ENCODE results near the gene EIF4E1B. TPM values are rescaled to one million over a fixed set of nuclear protein-coding genes. Genes with fewer than 3 reads are reported as not detected.

Gene EIF4E1B
- total RNA-seq, 1 donor from 2014 or later: not detected

DNA sequence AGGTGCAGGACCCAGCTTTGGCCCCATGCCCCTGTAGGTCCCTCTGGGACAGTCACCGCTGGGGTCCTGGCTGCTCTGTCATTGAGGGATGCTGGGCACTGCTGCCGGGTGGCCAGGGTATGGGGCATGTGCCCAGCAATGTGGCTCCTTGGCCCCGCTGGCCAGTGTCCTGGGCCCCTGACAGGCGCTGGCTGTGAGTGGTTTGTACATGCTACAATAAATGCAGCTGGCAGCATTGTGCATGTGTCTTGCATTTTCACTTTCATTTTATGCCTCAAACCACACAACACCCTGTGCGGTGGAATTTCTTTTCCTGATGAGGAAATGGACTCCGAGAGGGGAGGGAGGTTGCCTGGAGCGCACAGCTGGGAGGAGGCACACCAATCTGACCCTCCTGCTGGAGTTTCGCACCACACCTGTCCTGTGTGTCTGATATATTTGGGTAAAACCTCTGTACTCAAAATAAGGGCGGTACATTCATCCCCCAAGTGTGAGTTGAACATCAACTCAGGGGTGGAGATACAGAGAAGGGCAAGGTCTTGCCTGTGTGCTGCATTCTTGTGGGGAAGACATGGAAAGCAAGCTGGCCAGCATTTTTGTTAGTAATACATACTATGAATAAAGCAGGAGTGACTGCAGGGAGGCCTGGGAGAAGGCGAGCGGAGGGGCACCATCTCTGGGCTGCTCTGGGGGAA, 28.5 kb downstream of the EIF4E1B start:
- Mint-ChIP-seq H3K27ac (no peak overlapping the region), H3K4me1 (ENCODE audit: low read depth) (peaks cover 32% of the 10 kb centered on the region), H3K36me3 (ENCODE audit: low read depth) (peaks cover 9% of the 10 kb centered on the region), H3K4me3 (peak overlapping the region; percentile 24), H3K9me3 (no peaks in the 10 kb centered on the region), H3K27me3 (ENCODE audit: insufficient read depth) (peaks cover 3% of the 10 kb centered on the region)
- DNase-seq (ENCODE audit: low spot score): peak; percentile 36
- intact Hi-C loops (cut with micrococcal nuclease): loop anchor here (1.0 to 2.0 kb wide), 3 partner anchors 300 to 453 kb away; partner anchors contain the start of gene ZNF346

GRCh38 chr5:176659512-176659839, 29.0 kb downstream of the EIF4E1B start:
- peaks cover 8% of the 10 kb centered on the region for H3K27me3 Mint-ChIP-seq (ENCODE audit: insufficient read depth)
- H3K4me3 Mint-ChIP-seq: no peak overlapping the region
- peaks cover 9% of the 10 kb centered on the region for H3K36me3 Mint-ChIP-seq (ENCODE audit: low read depth)
- no peak for DNase-seq (ENCODE audit: low spot score)
- intact Hi-C loops (cut with micrococcal nuclease): loop anchor here (2.0 kb wide), 2 partner anchors 299 to 363 kb away; partner anchors contain the start of gene ZNF346
- peaks cover 32% of the 10 kb centered on the region for H3K4me1 Mint-ChIP-seq (ENCODE audit: low read depth)
- H3K9me3 Mint-ChIP-seq: no peaks in the 10 kb centered on the region
- no peak overlapping the region for H3K27ac Mint-ChIP-seq

DNA sequence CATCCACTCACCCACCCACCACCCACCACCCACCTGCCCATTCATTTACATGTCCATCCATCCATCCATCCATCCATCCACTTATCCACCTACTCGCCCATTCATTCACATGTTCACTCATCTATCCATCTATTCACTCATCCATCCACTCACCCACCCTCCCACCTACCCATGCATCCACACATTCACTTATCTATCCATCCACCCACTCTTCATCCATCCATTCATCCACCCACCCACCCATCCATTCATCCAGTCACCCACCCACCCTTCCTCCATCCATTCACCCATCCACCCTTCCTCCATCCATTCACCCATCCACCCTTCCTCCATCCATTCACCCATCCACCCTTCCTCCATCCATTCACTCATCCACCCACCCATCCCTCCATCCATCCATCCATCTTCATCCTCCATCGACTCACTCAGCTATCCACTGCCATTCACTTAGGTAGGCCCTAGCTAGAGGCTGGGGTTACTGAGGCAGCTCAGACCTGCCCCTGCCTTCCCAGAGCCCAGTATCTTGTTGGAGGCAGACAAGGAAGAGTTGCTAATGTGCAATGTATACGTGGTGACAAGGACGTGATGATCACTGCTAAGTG, 29.5 kb downstream of the EIF4E1B start:
- H3K4me1 Mint-ChIP-seq (ENCODE audit: low read depth): peaks cover 32% of the 10 kb centered on the region
- H3K36me3 Mint-ChIP-seq (ENCODE audit: low read depth): peaks cover 9% of the 10 kb centered on the region
- H3K27me3 Mint-ChIP-seq (ENCODE audit: insufficient read depth): peaks cover 8% of the 10 kb centered on the region
- no peak for DNase-seq (ENCODE audit: low spot score)
- H3K27ac Mint-ChIP-seq: no peak overlapping the region
- intact Hi-C loops (cut with micrococcal nuclease): loop anchor here (2.0 to 5.0 kb wide), 3 partner anchors 82 to 363 kb away; partner anchors contain the start of gene ZNF346
- no peak overlapping the region for H3K4me3 Mint-ChIP-seq
- H3K9me3 Mint-ChIP-seq: no peaks in the 10 kb centered on the region

GRCh38 chr5:176660530-176660859, 30.0 kb downstream of the EIF4E1B start:
- intact Hi-C loops (cut with micrococcal nuclease): loop anchor here (5.0 kb wide), 1 partner anchor 82 kb away; no protein-coding TSS in a partner anchor
- peaks cover 6% of the 10 kb centered on the region for H3K36me3 Mint-ChIP-seq (ENCODE audit: low read depth)
- no peak overlapping the region for H3K4me3 Mint-ChIP-seq
- peaks cover 10% of the 10 kb centered on the region for H3K27me3 Mint-ChIP-seq (ENCODE audit: insufficient read depth)
- peaks cover 32% of the 10 kb centered on the region for H3K4me1 Mint-ChIP-seq (ENCODE audit: low read depth)
- H3K27ac Mint-ChIP-seq: no peak overlapping the region
- H3K9me3 Mint-ChIP-seq: no peaks in the 10 kb centered on the region
- no peak for DNase-seq (ENCODE audit: low spot score)

DNA sequence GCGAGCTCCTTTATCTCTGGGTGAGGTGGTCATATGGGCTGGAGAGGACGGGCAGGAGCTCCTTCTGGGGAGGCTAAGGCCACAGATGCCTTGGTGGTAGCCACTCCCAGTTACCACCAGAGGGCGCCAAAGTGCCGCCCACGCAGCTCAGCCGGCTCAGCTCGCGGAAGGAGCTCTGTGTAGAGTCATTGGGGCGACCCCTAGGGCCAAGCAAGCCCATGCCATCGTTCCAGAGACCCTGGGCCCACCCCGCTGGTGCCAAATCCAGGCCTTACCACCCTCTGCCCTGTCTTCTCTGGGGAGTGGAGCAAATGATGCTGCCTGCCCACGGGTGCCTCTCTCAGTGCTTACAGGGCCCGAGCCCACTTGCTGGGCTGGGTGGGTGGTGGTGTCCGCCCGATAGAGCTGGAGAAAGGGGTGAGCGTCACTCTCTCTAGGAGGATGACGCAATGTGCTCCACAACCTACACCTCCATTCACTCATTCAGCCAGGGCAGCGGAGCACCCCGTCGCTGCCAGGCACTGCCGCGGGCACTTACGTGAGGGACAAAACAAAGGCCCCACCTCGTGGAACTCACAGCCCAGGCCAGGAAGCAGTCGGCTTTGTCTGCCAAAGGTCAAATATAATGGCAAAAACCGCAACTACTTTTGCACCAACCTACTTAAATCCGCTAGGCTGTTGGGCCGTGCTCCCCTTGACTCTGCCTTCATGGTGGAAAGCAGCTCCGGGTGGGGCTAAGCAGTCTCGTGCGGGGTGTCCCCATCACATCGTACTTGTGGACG, 30.6 kb downstream of the EIF4E1B start:
- DNase-seq (ENCODE audit: low spot score): peak; percentile 67
- peaks cover 32% of the 10 kb centered on the region for H3K4me1 Mint-ChIP-seq (ENCODE audit: low read depth)
- H3K36me3 Mint-ChIP-seq (ENCODE audit: low read depth): peaks cover 6% of the 10 kb centered on the region
- H3K9me3 Mint-ChIP-seq: no peaks in the 10 kb centered on the region
- intact Hi-C loops (cut with micrococcal nuclease): loop anchor here (1.0 to 5.0 kb wide), 2 partner anchors 81 to 156 kb away; no protein-coding TSS in a partner anchor
- H3K27me3 Mint-ChIP-seq (ENCODE audit: insufficient read depth): peaks cover 12% of the 10 kb centered on the region
- no peak overlapping the region for H3K27ac Mint-ChIP-seq
- no peak overlapping the region for H3K4me3 Mint-ChIP-seq

DNA sequence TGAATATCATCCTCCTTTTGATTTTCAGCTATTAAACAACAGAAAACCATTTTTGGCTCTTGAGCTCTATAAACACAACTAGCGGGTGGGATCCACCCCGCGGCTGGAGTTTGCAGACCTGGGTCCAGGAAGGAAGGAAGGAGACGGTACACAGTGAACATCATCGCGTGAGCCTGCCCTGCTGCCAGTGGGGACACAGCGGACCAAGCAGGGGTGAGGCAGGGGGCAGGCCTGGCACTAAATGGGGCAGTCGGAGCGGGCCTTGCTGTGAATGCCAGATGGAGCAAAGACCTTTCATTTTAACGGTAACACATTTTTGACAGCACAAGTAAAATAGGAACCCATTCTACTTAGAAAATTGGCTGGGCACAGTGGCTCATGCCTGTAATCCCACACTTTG, 31.2 kb downstream of the EIF4E1B start:
- Mint-ChIP-seq H3K27ac (no peak overlapping the region), H3K36me3 (ENCODE audit: low read depth) (peaks cover 3% of the 10 kb centered on the region), H3K27me3 (ENCODE audit: insufficient read depth) (peaks cover 12% of the 10 kb centered on the region), H3K4me3 (no peak overlapping the region), H3K9me3 (no peaks in the 10 kb centered on the region), H3K4me1 (ENCODE audit: low read depth) (peaks cover 32% of the 10 kb centered on the region)
- intact Hi-C loops (cut with micrococcal nuclease): loop anchor here (1.0 to 5.0 kb wide), 2 partner anchors 81 to 156 kb away; no protein-coding TSS in a partner anchor
- no peak for DNase-seq (ENCODE audit: low spot score)

DNA sequence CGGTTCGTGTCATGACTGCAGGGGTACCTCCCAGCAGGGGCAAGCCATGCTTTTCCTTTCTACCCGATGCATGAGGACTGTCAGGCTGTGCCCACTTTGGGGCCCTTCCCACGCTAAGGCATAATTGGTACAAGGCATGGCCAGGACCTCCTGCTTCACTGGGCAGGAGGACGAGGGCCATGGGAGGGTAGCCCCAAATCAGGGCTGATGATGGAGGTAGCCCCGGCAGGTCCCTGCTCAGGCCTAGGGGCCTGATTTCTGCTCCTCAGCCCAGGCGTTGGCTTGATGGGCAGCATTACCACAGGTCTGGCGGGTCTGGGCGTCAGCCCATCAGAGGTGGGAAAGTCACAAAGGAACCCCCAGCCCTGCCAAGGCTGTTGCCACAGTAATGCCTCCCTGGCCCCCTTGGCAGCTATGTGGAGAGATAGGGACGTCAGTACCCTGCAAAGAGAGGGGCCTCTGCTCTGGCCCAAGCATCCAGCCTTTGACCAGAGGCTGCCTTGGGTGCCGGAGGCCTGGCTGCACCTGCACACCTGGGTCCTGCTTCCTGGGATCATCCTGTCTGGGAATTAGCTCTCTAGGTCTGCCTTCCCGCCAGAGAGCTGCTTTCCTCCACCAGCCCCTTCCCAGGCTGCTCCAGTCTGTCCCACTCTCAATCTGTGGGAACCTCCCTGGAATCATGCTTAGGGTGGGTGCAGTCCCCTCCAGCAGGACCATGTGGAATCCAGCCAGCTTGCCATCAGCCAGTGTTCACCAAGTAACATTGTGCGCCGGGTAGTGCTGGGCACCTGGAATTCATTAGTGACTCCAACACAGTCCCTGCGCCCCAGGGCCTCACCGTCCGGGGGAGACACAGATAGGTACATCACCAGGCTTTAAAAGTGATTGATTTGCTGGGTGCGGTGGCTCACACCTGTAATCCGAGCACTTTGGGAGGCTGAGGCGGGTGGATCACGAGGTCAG, 32.2 kb downstream of the EIF4E1B start:
- Mint-ChIP-seq H3K4me3 (no peak overlapping the region), H3K9me3 (no peaks in the 10 kb centered on the region), H3K4me1 (ENCODE audit: low read depth) (peaks cover 31% of the 10 kb centered on the region), H3K27me3 (ENCODE audit: insufficient read depth) (peaks cover 16% of the 10 kb centered on the region), H3K36me3 (ENCODE audit: low read depth) (peaks cover 3% of the 10 kb centered on the region), H3K27ac (no peak overlapping the region)
- no peak for DNase-seq (ENCODE audit: low spot score)
- intact Hi-C loops (cut with micrococcal nuclease): loop anchor here (5.0 kb wide), 1 partner anchor 80 kb away; no protein-coding TSS in a partner anchor

GRCh38 chr5:176663566-176663965, 33.1 kb downstream of the EIF4E1B start:
- no peak for DNase-seq (ENCODE audit: low spot score)
- Mint-ChIP-seq H3K27me3 (ENCODE audit: insufficient read depth) (peaks cover 16% of the 10 kb centered on the region), H3K36me3 (ENCODE audit: low read depth) (no peaks in the 10 kb centered on the region), H3K4me1 (ENCODE audit: low read depth) (peaks cover 22% of the 10 kb centered on the region), H3K27ac (no peak overlapping the region), H3K9me3 (no peaks in the 10 kb centered on the region), H3K4me3 (no peak overlapping the region)
- intact Hi-C loops (cut with micrococcal nuclease): loop anchor here (5.0 kb wide), 1 partner anchor 79 kb away; no protein-coding TSS in a partner anchor

DNA sequence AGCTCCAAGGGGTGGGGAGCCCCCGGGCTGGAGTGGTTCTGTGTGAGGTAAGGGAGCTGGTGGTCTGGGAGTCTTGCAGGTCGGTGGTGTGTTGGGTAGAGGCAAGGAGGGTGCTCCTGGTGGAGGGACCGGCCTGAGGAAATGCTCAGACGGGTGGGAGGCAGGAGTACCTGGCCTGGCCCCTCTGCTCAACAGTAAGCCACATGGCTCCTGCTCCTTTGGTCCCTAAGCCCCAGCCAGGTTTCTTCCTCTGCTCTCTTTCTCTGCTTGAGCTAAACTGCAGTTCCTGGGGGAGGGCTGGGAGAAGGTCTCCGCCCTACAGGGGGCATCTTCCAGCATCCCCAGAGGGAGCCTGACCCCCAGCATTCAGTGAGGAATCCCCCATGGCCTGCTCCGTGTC, 34.0 kb downstream of the EIF4E1B start:
- Mint-ChIP-seq H3K4me3 (no peak overlapping the region), H3K27me3 (ENCODE audit: insufficient read depth) (peaks cover 22% of the 10 kb centered on the region), H3K36me3 (ENCODE audit: low read depth) (no peaks in the 10 kb centered on the region), H3K9me3 (no peaks in the 10 kb centered on the region), H3K27ac (no peak overlapping the region), H3K4me1 (ENCODE audit: low read depth) (peaks cover 15% of the 10 kb centered on the region)
- intact Hi-C loops (cut with micrococcal nuclease): loop anchor here (5.0 kb wide), 1 partner anchor 78 kb away; no protein-coding TSS in a partner anchor
- DNase-seq (ENCODE audit: low spot score): no peak

GRCh38 chr5:176664886-176665285, 34.4 kb downstream of the EIF4E1B start:
- H3K4me3 Mint-ChIP-seq: no peak overlapping the region

GRCh38 chr5:176665517-176665916, 35.0 kb downstream of the EIF4E1B start:
- H3K27me3 Mint-ChIP-seq (ENCODE audit: insufficient read depth): peaks cover 22% of the 10 kb centered on the region
- no peak overlapping the region for H3K4me3 Mint-ChIP-seq
- H3K36me3 Mint-ChIP-seq (ENCODE audit: low read depth): no peaks in the 10 kb centered on the region
- intact Hi-C loops (cut with micrococcal nuclease): no loop called here
- no peak overlapping the region for H3K27ac Mint-ChIP-seq
- no peaks in the 10 kb centered on the region for H3K9me3 Mint-ChIP-seq
- peaks cover 5% of the 10 kb centered on the region for H3K4me1 Mint-ChIP-seq (ENCODE audit: low read depth)
- no peak for DNase-seq (ENCODE audit: low spot score)

More at GRCh38 chr5:176664886-176665285, 34.4 kb downstream of the EIF4E1B start:
- no peak for DNase-seq (ENCODE audit: low spot score)
- Mint-ChIP-seq H3K27me3 (ENCODE audit: insufficient read depth) (peaks cover 22% of the 10 kb centered on the region), H3K36me3 (ENCODE audit: low read depth) (no peaks in the 10 kb centered on the region), H3K4me1 (ENCODE audit: low read depth) (peaks cover 11% of the 10 kb centered on the region), H3K9me3 (no peaks in the 10 kb centered on the region), H3K27ac (no peak overlapping the region)
- intact Hi-C loops (cut with micrococcal nuclease): loop anchor here (5.0 kb wide), 1 partner anchor 77 kb away; no protein-coding TSS in a partner anchor

- intact Hi-C loops (cut with micrococcal nuclease): no loop called here
- Mint-ChIP-seq H3K9me3 (no peaks in the 10 kb centered on the region), H3K27me3 (ENCODE audit: insufficient read depth) (peaks cover 25% of the 10 kb centered on the region), H3K4me1 (ENCODE audit: low read depth) (no peaks in the 10 kb centered on the region), H3K27ac (no peak overlapping the region), H3K36me3 (ENCODE audit: low read depth) (no peaks in the 10 kb centered on the region), H3K4me3 (no peak overlapping the region)
- DNase-seq (ENCODE audit: low spot score): no peak
Measured at GRCh38 chr5:176667637-176668036, 37.2 kb downstream of the EIF4E1B start.
